GM20000 (cell line): ENCODE results near the gene CASKIN2.

Experiments used
- DNase-seq: peaks from one replicate; pipeline ENCODE4 v3.0.0; 2012; ENCODE audit warnings: low spot score
- CTCF ChIP-seq: IDR thresholded peaks from 2 replicates; pipeline ENCODE4 v1.5.1; 2012; ENCODE audit warnings: mild to moderate bottlenecking, control low read depth; ENCODE audit errors: extremely low read depth, missing control alignments

CASKIN2 gene

GRCh38 chr17:75558666-75559530 is 43.6 kb upstream of the CASKIN2 start:
- DNase-seq, result no peak
- no peak for TF ChIP-seq CTCF

DNA sequence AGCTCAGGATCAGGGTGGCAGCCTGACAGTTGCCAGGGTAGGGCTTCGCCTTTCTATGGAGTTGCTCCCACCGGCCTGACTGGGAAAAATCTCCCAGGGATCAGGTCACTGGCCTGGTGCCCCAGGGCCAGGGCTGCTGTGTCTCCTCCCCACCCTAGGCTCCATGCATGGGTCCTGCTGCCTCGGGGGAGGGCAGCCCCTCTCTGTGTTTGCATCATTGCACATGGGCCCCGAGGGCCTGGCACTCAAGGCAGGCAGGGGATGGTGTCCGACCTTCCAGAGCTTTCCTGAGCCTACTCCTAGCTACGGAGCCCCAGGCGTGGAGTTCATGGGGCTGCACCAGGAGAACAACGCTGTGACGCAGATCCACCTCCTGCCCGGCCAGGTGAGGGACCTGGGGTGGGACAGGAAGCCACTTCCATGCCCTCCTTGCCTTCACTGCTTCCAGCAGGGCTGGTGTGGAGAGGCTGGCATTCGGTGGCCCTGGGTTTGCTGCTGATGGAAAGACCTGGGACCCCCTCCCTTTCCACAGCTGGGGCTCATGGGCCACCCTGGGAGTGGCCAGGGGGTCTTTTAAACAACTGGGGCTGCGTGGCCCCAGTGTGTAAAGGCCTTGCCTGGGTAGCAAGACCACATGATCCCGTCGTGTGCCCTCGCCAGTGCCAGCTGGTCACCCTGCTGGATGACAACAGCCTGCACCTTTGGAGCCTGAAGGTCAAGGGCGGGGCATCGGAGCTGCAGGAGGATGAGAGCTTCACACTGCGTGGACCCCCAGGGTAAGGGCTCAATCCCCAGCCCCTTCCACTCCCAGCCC is 42.7 kb upstream of the CASKIN2 start:
- no peak for DNase-seq
- TF ChIP-seq CTCF, result no peak

- no peak for DNase-seq
- no peak for TF ChIP-seq CTCF
Observed at GRCh38 chr17:75557075-75557851, 41.9 kb upstream of the CASKIN2 start.

DNA sequence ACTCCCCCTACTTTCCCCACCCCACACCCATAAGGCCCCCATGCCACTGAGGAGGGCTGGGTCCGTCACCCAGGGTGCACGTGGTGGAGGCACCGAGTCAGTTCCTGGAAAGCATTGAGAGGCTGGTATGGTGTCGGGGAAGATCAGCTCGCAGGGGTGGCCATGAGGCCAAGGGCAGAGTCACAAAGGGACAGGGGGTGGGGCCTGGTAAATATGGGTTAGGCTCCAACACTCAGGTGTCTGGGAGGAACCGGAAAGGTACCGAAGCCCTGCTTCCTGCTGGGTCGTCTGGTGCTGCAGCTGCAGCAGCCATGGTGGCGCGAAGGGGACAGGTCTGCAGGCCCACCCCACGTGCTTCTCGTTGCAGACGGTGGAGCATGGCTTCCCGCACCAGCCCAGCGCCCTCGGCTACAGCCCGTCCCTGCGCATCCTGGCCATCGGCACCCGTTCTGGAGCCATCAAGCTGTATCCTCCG is 40.4 kb upstream of the CASKIN2 start:
- TF ChIP-seq CTCF, result no peak
- DNase-seq, result no peak

DNA sequence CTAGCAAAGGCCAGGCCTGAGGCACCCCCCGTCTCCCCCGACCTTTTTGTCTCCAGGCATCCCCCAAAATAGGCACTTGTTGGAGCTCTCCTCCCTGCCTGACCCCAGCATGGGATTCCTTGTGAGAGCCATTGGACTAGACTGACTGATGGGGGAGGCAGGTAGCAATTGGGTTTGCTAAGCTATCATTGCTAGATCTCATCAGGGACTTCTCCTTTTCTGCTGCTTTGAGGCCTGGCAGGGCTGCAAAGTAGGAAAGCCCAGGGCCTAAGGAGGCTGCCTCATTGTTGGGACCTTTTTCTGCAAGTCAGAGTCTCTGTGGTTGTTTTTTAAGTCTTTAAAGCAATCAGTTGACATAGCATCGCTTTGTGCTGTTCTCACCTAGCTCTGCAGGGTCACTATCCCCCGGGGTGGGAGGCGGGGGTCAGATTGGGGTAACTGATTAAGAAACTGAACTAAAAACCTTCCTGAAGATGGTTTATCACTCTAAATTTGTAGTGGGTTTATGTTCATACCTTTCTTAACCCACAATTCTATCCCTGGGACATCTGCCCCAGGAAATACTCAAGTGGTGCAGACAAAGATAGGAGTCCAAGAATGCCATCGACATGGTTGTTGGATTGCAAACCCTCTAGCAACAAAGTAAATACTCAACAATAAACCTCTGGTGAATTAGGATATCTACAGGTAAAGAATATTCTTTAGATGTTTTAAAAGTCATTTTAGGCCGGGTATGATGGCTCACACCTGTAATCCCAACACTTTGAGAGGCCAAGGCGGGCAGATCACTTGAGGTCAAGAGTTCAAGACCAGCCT is 38.2 kb upstream of the CASKIN2 start:
- DNase-seq, result no peak
- no peak for TF ChIP-seq CTCF

DNA sequence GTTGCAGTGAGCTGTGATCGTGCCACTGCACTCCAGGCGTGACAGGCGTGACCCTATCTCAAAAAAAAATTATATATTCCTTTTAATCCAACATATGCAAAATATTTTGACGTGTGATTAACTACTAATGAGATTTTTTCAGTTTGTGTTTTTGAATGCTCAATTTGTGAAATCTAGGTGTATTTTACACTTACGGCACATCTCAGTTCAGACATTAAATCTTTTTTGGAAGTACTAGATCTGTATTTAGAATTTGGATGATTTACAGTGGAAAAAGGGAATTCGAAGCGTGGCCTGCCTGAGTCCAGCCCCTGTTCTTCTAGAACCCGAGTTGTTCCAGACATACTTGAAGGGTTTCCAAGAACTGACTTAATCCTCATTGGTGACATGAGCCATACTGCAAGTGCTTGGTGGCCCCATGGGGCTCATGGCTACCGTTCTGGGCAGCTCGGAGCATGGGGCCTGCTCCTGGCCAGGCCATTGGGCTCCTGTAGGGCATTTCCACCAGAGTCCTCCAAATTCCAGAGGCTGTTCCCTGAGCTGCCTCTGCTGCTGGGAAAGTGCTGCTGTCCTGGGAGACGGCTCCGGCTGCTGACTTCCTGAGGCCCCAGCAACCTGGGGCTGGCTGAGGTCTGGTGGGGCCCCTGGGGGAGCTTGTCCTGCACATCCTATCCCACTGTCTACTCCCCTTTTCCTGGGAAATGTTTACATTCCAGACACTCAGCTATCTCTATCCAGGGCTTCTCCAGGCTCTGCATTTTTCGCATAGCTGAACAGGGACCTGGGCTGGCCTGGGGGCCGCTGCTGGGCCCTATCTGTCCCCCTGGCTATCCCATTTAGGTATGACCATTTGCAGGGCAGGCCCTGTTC is 37.3 kb upstream of the CASKIN2 start:
- DNase-seq, result no peak
- no peak for TF ChIP-seq CTCF
